Stimulated activated naive B cell treated with anti-CD40 and anti-IgM and Interleukin-4, amounts not matched to agents 10 μg/mL and 1 μg/mL and 100 μg/mL, for 72 hours (primary cell): ENCODE data around the gene ZNF804A.
"Not testable (repeated sequence)": the region's sequence is repeated elsewhere in the genome, so short reads cannot be mapped to it uniquely, and the experiment has no call there.

Source experiments
- ATAC-seq, 2 donors: fragments of 150-1000 bp; cut with Tn5 transposase; replicated peaks; 2 replicates each; pipeline ENCODE4 v1.10.0; 2021; ENCODE audit warnings: moderate library complexity in 1 of 2
- DNase-seq: peaks from one replicate; pipeline ENCODE4 v3.0.0; 2021
- H3K27ac Mint-ChIP-seq: one replicate; pipeline ENCODE4 v1.8.0; 2022; ENCODE audit warnings: mild to moderate bottlenecking, mixed read lengths
- H3K27me3 Mint-ChIP-seq, 2 donors: one replicate each; pipeline ENCODE4 v1.8.0; 2022; ENCODE audit warnings: mixed read lengths in 2 of 2
- H3K36me3 Mint-ChIP-seq, 2 donors: one replicate each; pipeline ENCODE4 v1.8.0; 2022; ENCODE audit warnings: mixed read lengths in 2 of 2, mild to moderate bottlenecking in 1 of 2
- H3K4me1 Mint-ChIP-seq, 2 donors: one replicate each; pipeline ENCODE4 v1.8.0; 2022; ENCODE audit warnings: mixed read lengths in 2 of 2, mild to moderate bottlenecking in 1 of 2
- H3K4me3 Mint-ChIP-seq, 2 donors: one replicate each; pipeline ENCODE4 v1.8.0; 2022; ENCODE audit warnings: mild to moderate bottlenecking in 2 of 2, mixed read lengths in 2 of 2, moderate library complexity in 1 of 2
- H3K9me3 Mint-ChIP-seq, 2 donors: one replicate each; pipeline ENCODE4 v1.8.0; 2022; ENCODE audit warnings: mixed read lengths in 2 of 2, mild to moderate bottlenecking in 1 of 2

The ZNF804A gene

DNA sequence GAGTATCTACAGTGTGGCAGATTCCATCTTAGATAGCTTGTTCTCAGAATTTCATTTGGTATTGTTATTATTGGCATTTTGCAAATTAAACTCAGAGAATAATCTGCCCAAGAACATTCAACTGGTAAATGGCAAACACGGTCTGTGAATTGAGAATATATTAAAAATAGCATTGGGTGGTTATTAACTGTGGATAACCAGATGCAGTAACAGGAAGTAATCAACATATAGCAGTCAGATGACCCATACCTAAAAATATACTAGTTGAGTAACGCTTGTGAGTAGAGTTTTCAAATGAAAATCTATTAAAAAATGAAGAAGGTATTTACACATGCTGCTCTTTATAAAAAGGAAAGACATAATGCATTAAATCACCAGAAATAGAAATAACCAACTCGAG, 129.5 kb downstream of the ZNF804A start:
- Mint-ChIP-seq H3K4me1 (peaks cover 2 to 7% of the 10 kb centered on the region in 2 donors), H3K36me3 (no peaks in the 10 kb centered on the region), H3K9me3 (no peaks in the 10 kb centered on the region), H3K27me3 (no peaks in the 10 kb centered on the region), H3K27ac (no peak overlapping the region), H3K4me3 (no peak overlapping the region)
- DNase-seq, result no peak
- ATAC-seq, result no peak

DNA sequence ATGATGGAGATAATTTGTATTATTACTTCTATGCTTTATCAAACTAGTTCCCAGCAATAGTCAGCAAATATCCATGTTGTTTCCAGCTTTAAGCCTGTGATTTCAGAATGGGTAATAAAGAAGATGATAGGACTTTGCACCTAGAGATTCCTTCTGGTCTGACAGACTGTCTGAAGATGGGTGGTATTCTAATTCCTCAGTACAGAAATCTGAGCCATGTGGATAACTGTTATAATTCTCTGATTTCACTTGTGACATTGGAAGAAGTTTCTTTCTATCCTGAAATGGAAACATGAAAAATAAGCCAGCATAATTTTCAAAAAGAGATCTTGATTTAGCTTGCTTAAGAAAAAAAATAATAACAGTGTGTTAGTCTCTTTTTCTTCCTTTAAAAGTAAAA, 130.1 kb downstream of the ZNF804A start:
- no peaks in the 10 kb centered on the region for H3K36me3 Mint-ChIP-seq
- no peaks in the 10 kb centered on the region for H3K9me3 Mint-ChIP-seq
- no peaks in the 10 kb centered on the region for H3K27me3 Mint-ChIP-seq
- DNase-seq (no peak), ATAC-seq (no peak)
- H3K27ac Mint-ChIP-seq, result no peak overlapping the region
- H3K4me3 Mint-ChIP-seq, result no peak overlapping the region
- peaks cover 2 to 7% of the 10 kb centered on the region in 2 donors for H3K4me1 Mint-ChIP-seq

DNA sequence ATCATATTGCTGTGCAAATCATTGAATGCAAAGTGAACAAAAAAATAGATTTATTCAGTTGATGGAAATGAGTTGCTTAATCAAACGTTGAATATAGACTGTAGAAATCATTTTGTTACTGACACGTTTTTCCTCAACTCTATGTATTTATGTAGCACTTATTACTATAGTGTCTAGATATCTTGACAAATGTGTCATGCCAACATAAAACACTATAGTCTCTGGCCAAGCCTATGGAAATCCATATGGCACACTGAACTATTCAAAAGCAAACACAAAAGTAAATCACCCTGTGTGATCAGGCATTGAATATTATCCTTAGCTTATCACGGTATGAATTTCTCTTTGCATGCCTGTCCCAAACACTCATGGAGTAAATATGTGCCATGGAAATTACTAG, 131.3 kb downstream of the ZNF804A start:
- H3K36me3 Mint-ChIP-seq, result no peaks in the 10 kb centered on the region
- H3K4me1 Mint-ChIP-seq, result peaks cover 2 to 7% of the 10 kb centered on the region in 2 donors
- H3K27me3 Mint-ChIP-seq, result no peaks in the 10 kb centered on the region
- no peak for ATAC-seq
- H3K27ac Mint-ChIP-seq, result no peak overlapping the region
- no peak for DNase-seq
- H3K9me3 Mint-ChIP-seq, result no peaks in the 10 kb centered on the region
- no peak overlapping the region for H3K4me3 Mint-ChIP-seq

DNA sequence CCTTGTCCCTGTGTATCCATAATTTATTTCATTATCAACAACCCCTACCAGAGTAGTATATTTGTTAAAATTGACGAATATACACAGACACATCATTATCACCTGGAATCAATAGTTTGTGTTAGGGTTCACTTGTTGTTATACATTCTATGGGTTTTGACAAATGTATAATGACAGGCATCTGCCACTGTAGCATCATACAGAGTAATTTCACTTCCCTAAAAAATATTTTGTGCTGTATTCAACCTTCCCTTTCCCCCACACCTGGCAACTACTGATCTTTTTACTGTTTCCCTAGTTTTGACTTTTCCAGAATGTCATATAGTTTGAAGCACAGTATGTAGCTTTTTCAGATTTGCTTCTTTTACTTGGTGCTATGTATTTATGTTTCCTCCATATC, 132.0 kb downstream of the ZNF804A start:
- Mint-ChIP-seq H3K36me3 (no peaks in the 10 kb centered on the region), H3K27me3 (no peaks in the 10 kb centered on the region), H3K27ac (no peak overlapping the region), H3K4me1 (peaks cover 2 to 7% of the 10 kb centered on the region in 2 donors), H3K4me3 (no peak overlapping the region), H3K9me3 (no peaks in the 10 kb centered on the region)
- DNase-seq (no peak), ATAC-seq (peak; percentile 77 to 84)

DNA sequence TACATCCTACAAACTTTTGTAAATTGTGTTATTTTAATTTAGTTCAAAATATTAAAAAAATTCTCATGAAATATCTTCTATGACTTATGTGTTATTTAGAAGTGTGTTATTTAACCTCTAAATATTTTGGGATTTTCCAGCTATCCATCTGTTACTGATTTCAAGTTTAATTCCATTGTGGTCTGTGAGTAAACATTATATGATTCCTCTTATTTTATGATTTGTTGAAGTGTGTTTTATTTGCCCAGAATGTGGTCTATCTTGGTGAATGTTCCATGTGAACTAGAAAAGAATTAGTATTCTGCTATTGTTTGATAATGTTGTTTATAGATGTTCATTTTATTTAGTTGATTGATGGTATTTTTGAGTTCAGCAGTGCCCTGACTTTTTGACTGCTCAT, 136.0 kb downstream of the ZNF804A start:
- Mint-ChIP-seq H3K36me3 (no peaks in the 10 kb centered on the region), H3K4me3 (no peak overlapping the region), H3K9me3 (peaks cover 0 to 2% of the 10 kb centered on the region in 2 donors), H3K4me1 (peaks cover 2 to 7% of the 10 kb centered on the region in 2 donors), H3K27ac (no peak overlapping the region), H3K27me3 (no peaks in the 10 kb centered on the region)
- no peak for ATAC-seq
- no peak for DNase-seq

DNA sequence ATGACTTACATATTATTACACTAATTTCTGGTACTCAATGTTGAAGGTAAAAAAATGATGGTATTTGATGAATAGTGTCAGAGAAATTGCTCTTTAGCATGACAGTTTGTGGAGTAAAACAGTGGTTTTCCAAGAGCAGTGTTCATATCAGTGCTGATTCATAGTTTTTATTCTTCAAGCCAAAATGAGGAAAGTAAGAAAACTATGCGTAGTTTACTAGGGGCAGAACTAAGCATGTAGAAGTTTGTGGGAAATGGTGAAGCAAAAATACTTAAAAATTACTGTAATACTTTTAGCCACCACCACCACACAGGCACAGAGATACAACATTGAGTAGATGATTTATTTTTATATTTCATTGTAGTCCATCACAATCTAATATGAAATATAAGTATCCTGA, 137.3 kb downstream of the ZNF804A start:
- H3K27ac Mint-ChIP-seq, result no peak overlapping the region
- DNase-seq (no peak), ATAC-seq (no peak)
- H3K4me3 Mint-ChIP-seq, result no peak overlapping the region
- H3K4me1 Mint-ChIP-seq, result peaks cover 0 to under 1% of the 10 kb centered on the region in 2 donors
- no peaks in the 10 kb centered on the region for H3K27me3 Mint-ChIP-seq
- H3K9me3 Mint-ChIP-seq, result peaks cover 0 to 2% of the 10 kb centered on the region in 2 donors
- H3K36me3 Mint-ChIP-seq, result no peaks in the 10 kb centered on the region

DNA sequence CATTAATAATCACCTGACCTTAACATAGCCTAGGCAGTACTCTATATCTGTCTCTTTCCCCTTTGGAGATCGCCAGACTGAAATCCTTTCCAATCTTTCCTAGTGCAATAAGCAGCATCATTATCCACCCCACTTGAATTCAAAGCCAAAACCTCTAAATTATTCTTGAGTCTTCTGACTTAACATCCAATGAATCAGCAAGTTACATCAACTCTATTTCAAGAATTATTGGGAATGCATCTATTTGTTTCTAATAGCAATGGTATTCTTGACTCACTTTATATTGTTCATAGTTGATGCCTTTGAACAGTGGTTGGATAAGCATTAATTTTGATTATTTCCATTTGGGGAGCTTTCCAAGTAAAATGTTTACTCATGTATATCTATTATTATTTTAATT, 144.8 kb downstream of the ZNF804A start:
- no peak for DNase-seq
- H3K9me3 Mint-ChIP-seq, result no peaks in the 10 kb centered on the region
- no peak for ATAC-seq
- no peaks in the 10 kb centered on the region for H3K36me3 Mint-ChIP-seq
- no peaks in the 10 kb centered on the region for H3K4me1 Mint-ChIP-seq
- H3K4me3 Mint-ChIP-seq, result no peak overlapping the region
- no peak overlapping the region for H3K27ac Mint-ChIP-seq
- H3K27me3 Mint-ChIP-seq, result no peaks in the 10 kb centered on the region

DNA sequence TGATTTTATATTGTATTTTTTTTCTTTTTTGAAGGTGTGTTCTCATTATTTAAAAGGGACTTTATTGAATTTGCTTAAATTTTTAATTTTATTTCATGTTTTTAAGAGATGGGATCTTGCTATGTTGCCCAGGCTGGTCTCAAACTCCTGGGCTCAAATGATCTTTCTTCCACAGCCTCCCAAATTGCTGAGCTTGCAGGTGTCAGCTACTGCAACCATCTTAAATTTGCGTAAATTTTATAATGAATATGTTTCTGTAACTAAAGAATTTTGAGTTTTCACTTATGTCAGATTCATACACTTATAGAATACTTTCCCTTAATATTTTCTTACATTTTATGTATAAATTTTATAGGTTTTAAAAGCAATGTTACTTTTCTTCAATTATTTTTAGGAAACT, 157.8 kb downstream of the ZNF804A start:
- H3K27me3 Mint-ChIP-seq, result no peaks in the 10 kb centered on the region
- no peaks in the 10 kb centered on the region for H3K36me3 Mint-ChIP-seq
- no peak overlapping the region for H3K27ac Mint-ChIP-seq
- H3K4me3 Mint-ChIP-seq, result no peak overlapping the region
- peaks cover 3 to 9% of the 10 kb centered on the region in 2 donors for H3K9me3 Mint-ChIP-seq
- DNase-seq, result no peak
- ATAC-seq, result no peak
- H3K4me1 Mint-ChIP-seq, result no peaks in the 10 kb centered on the region

DNA sequence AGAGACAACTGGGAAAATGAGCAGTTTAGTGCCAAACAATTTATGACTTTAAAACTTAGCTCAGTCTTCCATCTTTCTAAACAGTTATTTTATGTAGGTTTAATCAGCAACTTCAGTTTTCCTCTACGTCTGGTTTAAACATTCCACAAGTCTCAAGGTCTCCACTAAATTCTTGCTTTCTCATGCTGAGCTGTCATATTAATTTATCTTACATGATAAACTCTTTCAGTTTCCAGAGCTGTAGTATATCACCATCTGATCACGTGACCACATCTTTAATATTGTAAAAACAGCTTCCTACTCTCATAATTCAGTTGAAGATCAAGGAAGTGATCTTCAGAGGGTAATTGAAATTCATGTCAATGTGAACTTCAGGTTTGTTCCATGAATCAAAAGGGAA, 158.6 kb downstream of the ZNF804A start:
- Mint-ChIP-seq H3K27me3 (no peaks in the 10 kb centered on the region), H3K4me1 (no peaks in the 10 kb centered on the region), H3K36me3 (no peaks in the 10 kb centered on the region), H3K9me3 (peaks cover 0 to 4% of the 10 kb centered on the region in 2 donors), H3K27ac (no peak overlapping the region), H3K4me3 (no peak overlapping the region)
- ATAC-seq (no peak), DNase-seq (no peak)

DNA sequence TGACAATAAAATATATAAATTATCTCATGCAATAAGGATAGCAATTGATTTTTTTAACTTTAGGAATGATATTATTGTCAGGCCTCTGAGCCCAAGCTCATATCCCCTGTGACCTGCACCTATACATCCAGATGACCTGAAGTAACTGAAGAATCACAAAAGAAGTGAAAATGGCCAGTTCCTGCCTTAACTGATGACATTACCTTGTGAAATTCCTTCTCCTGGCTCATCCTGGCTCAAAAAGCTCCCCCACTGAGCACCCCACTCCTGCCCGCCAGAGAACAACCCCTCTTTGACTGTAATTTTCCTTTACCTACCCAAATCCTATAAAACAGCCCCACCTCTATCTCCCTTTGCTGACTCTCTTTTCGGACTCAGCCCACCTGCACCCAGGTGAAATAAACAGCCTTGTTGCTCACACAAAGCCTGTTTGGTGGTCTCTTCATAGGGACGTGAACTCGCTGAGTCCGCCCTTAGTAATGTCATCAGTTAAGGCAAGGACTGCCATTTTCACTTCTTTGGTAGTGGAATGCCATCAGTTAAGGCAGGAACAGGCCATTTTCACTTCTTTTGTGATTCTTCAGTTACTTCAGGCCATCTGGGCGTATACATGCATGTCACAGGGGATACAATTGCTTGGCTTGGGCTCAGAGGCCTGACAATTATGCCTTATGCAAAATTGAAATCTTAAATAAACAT, 161.4 kb downstream of the ZNF804A start:
- not testable (repeated sequence) for H3K36me3 Mint-ChIP-seq, H3K27ac Mint-ChIP-seq, H3K9me3 Mint-ChIP-seq, H3K4me1 Mint-ChIP-seq, DNase-seq, H3K27me3 Mint-ChIP-seq, ATAC-seq, H3K4me3 Mint-ChIP-seq

DNA sequence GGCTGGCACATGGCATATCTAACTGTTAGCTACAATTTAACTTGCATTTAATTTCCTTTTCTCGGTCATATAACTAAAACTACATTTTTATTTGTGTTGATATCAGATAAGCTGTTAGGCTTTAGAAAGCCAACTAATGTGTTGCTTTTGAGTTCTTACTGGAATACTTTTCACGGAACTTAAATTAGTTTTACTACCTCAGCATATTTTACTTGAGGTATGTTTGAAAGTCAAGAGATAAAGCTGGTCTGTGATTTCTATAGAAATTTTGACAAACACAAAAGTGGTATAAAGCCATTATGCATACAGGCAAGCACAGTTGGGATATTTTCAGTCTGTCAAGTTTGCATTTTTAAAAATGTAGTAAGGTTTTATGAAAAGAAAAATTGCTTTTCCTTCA, 162.6 kb downstream of the ZNF804A start:
- Mint-ChIP-seq H3K4me3 (no peak overlapping the region), H3K4me1 (peaks cover 0 to 5% of the 10 kb centered on the region in 2 donors), H3K36me3 (no peaks in the 10 kb centered on the region), H3K9me3 (peaks cover 0 to 4% of the 10 kb centered on the region in 2 donors), H3K27ac (no peak overlapping the region), H3K27me3 (no peaks in the 10 kb centered on the region)
- DNase-seq, result no peak
- ATAC-seq, result no peak

DNA sequence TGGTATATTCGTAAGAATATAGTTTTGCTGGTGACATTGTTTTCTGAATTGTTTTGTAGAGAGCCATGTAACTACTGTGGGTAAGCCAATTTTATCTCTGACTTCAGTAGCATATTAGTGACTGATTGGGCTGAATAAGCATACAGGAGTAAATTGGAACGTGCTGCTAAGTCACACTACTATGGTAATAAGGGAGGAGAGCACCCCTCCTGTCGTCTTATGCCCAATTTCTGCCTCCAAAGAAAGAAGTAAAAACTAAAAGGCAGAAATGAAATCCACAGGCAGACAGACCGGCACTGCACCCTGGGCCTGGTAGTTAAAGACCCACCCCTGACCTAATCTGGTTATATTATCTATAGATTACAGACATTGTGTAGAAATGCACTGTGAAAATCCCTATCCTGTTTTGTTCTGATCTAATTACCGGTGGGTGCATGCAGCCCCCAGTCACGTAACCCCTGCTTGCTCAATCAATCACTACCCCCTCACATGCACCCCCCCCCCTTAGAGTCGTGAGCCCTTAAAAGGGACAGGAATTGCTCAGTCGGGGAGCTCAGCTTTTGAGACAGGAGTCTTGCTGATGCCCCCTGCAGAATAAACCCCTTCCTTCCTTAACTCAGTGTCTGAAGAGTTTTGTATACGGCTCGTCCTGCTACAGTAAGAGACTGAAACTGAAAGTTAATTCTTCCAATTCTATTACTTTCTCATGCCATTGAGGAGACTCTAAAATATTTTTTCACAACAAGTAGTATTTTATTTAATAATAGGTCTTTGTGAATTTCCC, 167.0 kb downstream of the ZNF804A start:
- DNase-seq, result no peak
- H3K4me3 Mint-ChIP-seq, result peak overlapping the region; percentile 73 to 80
- H3K9me3 Mint-ChIP-seq, result no peaks in the 10 kb centered on the region
- H3K27ac Mint-ChIP-seq, result no peak overlapping the region
- no peak for ATAC-seq
- peaks cover 0 to 5% of the 10 kb centered on the region in 2 donors for H3K4me1 Mint-ChIP-seq
- H3K27me3 Mint-ChIP-seq, result no peaks in the 10 kb centered on the region
- no peaks in the 10 kb centered on the region for H3K36me3 Mint-ChIP-seq

DNA sequence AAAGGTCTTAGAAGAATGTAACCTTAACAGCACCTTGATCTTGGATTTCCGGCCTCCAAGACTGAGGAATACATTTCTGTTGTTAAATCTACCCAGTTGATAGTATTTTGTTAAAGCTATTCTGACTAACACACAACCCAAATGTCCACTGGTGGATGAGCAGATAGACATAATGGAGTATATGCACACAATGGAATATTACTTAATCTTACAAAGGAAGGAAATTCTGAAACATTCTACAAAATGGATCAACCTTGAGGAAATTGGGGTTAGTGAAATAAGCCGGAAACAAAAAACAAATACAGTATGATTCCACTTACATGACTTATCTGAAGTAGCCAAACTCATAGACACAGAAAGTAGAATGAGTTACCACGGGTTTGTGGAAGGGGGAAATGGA, 168.7 kb downstream of the ZNF804A start:
- H3K4me1 Mint-ChIP-seq, result peaks cover 0 to 5% of the 10 kb centered on the region in 2 donors
- no peak overlapping the region for H3K4me3 Mint-ChIP-seq
- no peaks in the 10 kb centered on the region for H3K36me3 Mint-ChIP-seq
- H3K27me3 Mint-ChIP-seq, result no peaks in the 10 kb centered on the region
- no peak overlapping the region for H3K27ac Mint-ChIP-seq
- DNase-seq (no peak), ATAC-seq (no peak)
- no peaks in the 10 kb centered on the region for H3K9me3 Mint-ChIP-seq

DNA sequence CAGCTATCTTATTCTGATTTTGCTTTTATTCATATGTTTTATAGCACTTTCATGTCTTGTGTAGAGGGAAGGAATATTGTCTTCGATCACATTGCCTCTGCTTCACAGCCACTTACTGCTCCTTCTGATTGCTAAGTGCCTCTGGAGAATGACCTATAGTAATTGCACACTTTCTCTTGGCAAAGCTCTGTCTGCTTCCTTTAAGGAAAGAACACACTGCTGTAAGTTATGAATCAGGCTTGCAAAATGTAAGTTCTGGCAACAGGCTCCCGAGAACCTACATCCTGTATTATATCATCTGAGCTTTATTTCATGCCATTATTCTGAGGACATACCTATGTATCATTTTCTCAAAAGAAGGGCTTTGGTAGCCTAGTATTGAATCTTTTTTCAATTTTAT, 170.7 kb downstream of the ZNF804A start:
- Mint-ChIP-seq H3K27me3 (no peaks in the 10 kb centered on the region), H3K9me3 (no peaks in the 10 kb centered on the region), H3K36me3 (no peaks in the 10 kb centered on the region), H3K27ac (no peak overlapping the region), H3K4me3 (no peak overlapping the region), H3K4me1 (peaks cover 0 to 5% of the 10 kb centered on the region in 2 donors)
- no peak for DNase-seq
- no peak for ATAC-seq

DNA sequence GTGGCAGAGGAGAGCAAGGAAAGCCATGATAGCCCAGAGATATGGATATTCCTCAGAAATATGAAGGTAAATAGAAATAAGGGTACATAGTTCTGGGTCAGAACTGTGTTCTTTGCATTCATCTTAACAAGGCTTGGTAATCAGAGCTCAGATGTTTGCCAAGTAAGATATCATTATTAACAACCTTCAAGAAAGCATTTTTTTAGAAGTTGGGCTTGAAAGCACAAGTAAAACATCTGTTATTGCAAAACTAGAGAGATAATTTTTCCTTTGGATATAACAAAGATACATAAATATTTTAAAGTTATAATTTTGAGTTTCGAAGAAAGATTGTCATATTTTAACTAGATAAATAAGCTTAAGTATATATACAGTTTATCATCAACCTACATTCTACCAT, 171.4 kb downstream of the ZNF804A start:
- ATAC-seq (no peak), DNase-seq (no peak)
- Mint-ChIP-seq H3K4me3 (no peak overlapping the region), H3K27me3 (no peaks in the 10 kb centered on the region), H3K4me1 (peaks cover 0 to 5% of the 10 kb centered on the region in 2 donors), H3K9me3 (no peaks in the 10 kb centered on the region), H3K36me3 (no peaks in the 10 kb centered on the region), H3K27ac (no peak overlapping the region)
